WTC11 (cell line): Measurements from ENCODE around the gene JMJD4. TPM values are rescaled to one million over a fixed set of nuclear protein-coding genes. Genes with fewer than 3 reads are reported as not detected.

Source experiments
- ATAC-seq: fragments of 200-7000 bp; cut with Tn5 transposase; 2 replicates; pipeline ENCODE4 v1.10.0; 2021; ENCODE audit warnings: mild to moderate bottlenecking, moderate library complexity
- CTCF ChIA-PET: fragments of 300-600 bp; sonication (Branson Sonifier 250); formaldehyde crosslinking; loops from one replicate; lab custom pipeline; 2021; ENCODE audit warnings: antibody characterized with exemption; lab: Charles Lee
- POLR2A ChIA-PET: fragments of 350-600 bp; sonication (Branson Sonifier 250); formaldehyde crosslinking; loops from one replicate; lab custom pipeline; 2021; ENCODE audit warnings: antibody characterized with exemption; lab: Charles Lee
- DNase-seq: peaks from one replicate; pipeline ENCODE4 v3.0.0; 2021; ENCODE audit warnings: low spot score
- H3K27ac Mint-ChIP-seq: 2 replicates; pipeline ENCODE4 v1.8.0; 2021; ENCODE audit warnings: mixed read lengths
- H3K27me3 Mint-ChIP-seq: 2 replicates; pipeline ENCODE4 v1.8.0; 2021; ENCODE audit warnings: low read depth, mild to moderate bottlenecking, moderate library complexity, mixed read lengths
- H3K36me3 Mint-ChIP-seq: 2 replicates; pipeline ENCODE4 v1.8.0; 2021; ENCODE audit warnings: mixed read lengths
- H3K4me1 Mint-ChIP-seq: 2 replicates; pipeline ENCODE4 v1.8.0; 2022; ENCODE audit warnings: mixed read lengths
- H3K4me3 Mint-ChIP-seq: 2 replicates; pipeline ENCODE4 v1.8.0; 2021; ENCODE audit warnings: mild to moderate bottlenecking, moderate library complexity, mixed read lengths
- H3K9me3 Mint-ChIP-seq: 2 replicates; pipeline ENCODE4 v1.8.0; 2021; ENCODE audit warnings: mixed read lengths
- ATF1 ChIP-seq: sonication (generic); formaldehyde crosslinking; IDR thresholded peaks from 2 replicates; pipeline ENCODE4 v1.8.1; 2023; ENCODE audit warnings: mild to moderate bottlenecking, moderate library complexity, missing genetic modification reagents
- ELF4 ChIP-seq: sonication (generic); formaldehyde crosslinking; IDR thresholded peaks from 2 replicates; pipeline ENCODE4 v1.8.1; 2022; ENCODE audit warnings: low read depth, mild to moderate bottlenecking, moderate library complexity, missing genetic modification reagents
- ETV6 ChIP-seq: sonication (generic); formaldehyde crosslinking; IDR thresholded peaks from 2 replicates; pipeline ENCODE4 v1.8.1; 2022; ENCODE audit warnings: mild to moderate bottlenecking, missing genetic modification reagents
- IRF2 ChIP-seq: sonication (generic); formaldehyde crosslinking; IDR thresholded peaks from 2 replicates; pipeline ENCODE4 v1.8.0; 2022; ENCODE audit warnings: low read depth, missing genetic modification reagents, borderline replicate concordance
- NFE2L1 ChIP-seq: sonication (generic); formaldehyde crosslinking; IDR thresholded peaks from 2 replicates; pipeline ENCODE4 v1.8.1; 2023; ENCODE audit warnings: missing genetic modification reagents
- NR3C1 ChIP-seq: sonication (generic); formaldehyde crosslinking; conservative IDR thresholded peaks from 2 replicates; pipeline ENCODE4 v1.8.1; 2023; ENCODE audit warnings: low read depth, mild to moderate bottlenecking, missing genetic modification reagents
- SMAD4 ChIP-seq: sonication (generic); formaldehyde crosslinking; IDR thresholded peaks from 2 replicates; pipeline ENCODE4 v1.8.0; 2022; ENCODE audit warnings: mild to moderate bottlenecking, missing genetic modification reagents
- SP1 ChIP-seq: sonication (generic); formaldehyde crosslinking; conservative IDR thresholded peaks from 2 replicates; pipeline ENCODE4 v1.8.1; 2022; ENCODE audit warnings: missing genetic modification reagents
- TP53 ChIP-seq: sonication (generic); formaldehyde crosslinking; IDR thresholded peaks from 2 replicates; pipeline ENCODE4 v1.8.1; 2023; ENCODE audit warnings: mild to moderate bottlenecking, missing genetic modification reagents
- ZNF396 ChIP-seq: fragments of 250-450 bp; sonication (Bioruptor Pico); IDR thresholded peaks from 2 replicates; pipeline ENCODE4 v1.8.0; 2021; ENCODE audit warnings: mild to moderate bottlenecking, moderate library complexity, borderline replicate concordance
- total RNA-seq: library from RNA; stranded (reverse); gene quantifications from 3 replicates; pipeline ENCODE4 v1.2.3, GENCODE V29; 2021
- TF ChIP-seq, protein P1 (sequence below): sonication (generic); formaldehyde crosslinking; IDR thresholded peaks from 2 replicates; pipeline ENCODE4 v1.8.0; 2022; ENCODE audit warnings: mild to moderate bottlenecking, missing genetic modification reagents
- TF ChIP-seq, protein P2 (sequence below): sonication (generic); formaldehyde crosslinking; IDR thresholded peaks from 2 replicates; pipeline ENCODE4 v1.8.1; 2023; ENCODE audit warnings: mild to moderate bottlenecking, missing genetic modification reagents, moderate library complexity
- TF ChIP-seq, protein P3 (sequence below): sonication (generic); formaldehyde crosslinking; conservative IDR thresholded peaks from 2 replicates; pipeline ENCODE4 v1.8.1; 2022; ENCODE audit warnings: mild to moderate bottlenecking, missing genetic modification reagents
- TF ChIP-seq, protein P4 (sequence below): sonication (generic); formaldehyde crosslinking; IDR thresholded peaks from 2 replicates; pipeline ENCODE4 v1.8.0; 2023; ENCODE audit warnings: missing genetic modification reagents
- TF ChIP-seq, protein P5 (sequence below): sonication (generic); formaldehyde crosslinking; IDR thresholded peaks from 2 replicates; pipeline ENCODE4 v1.8.1; 2023; ENCODE audit warnings: mild to moderate bottlenecking, missing genetic modification reagents
- TF ChIP-seq, protein P6 (sequence below): sonication (generic); formaldehyde crosslinking; IDR thresholded peaks from 2 replicates; pipeline ENCODE4 v1.8.1; 2022; ENCODE audit warnings: mild to moderate bottlenecking, missing genetic modification reagents, moderate library complexity, borderline replicate concordance
- TF ChIP-seq, protein P7 (sequence below): sonication (generic); formaldehyde crosslinking; IDR thresholded peaks from 2 replicates; pipeline ENCODE4 v1.8.1; 2023; ENCODE audit warnings: mild to moderate bottlenecking, missing genetic modification reagents, borderline replicate concordance
- TF ChIP-seq, protein P8 (sequence below): fragments of 250-450 bp; sonication (Bioruptor Pico); conservative IDR thresholded peaks from 2 replicates; pipeline ENCODE4 v1.9.0; 2021; ENCODE audit warnings: mild to moderate bottlenecking

JMJD4 gene
- total RNA-seq, 1 experiment from 2014 or later, result 13.7 TPM

DNA sequence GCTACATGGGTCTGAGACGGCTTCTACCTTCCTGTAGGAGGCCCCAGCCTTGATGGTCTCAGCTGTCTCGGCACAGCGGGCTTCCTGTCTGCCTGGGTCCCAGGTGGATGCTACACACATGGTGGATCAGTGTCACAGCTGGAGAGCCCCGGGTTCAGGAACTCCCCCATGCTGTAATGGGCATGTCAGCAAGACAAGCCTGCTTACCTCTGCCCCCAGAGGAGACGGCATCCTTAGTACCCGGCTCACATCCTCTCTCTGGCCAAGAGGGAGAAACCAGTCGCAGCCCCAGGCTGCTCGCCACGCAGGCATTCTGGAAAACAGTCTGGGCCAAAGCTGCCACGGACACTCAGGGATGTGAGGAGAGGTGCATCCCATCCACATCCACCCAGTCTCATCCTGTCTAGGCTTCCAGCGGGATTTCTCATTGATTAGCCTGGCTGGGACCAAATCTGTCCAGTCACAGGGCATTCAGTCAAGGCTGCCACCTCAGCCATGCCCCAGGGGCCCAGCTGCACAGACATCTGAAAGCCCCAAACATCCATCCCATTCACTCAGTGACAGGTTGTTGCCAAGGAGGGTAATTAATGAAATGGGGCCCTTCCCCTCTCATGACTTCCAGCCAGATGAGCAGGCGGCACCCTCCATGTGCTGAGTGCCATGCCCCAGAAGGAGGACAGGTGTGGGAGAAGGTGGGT, 10.6 kb upstream of the JMJD4 start:
- Mint-ChIP-seq H3K27me3 (no peaks in the 10 kb centered on the region), H3K9me3 (no peaks in the 10 kb centered on the region), H3K4me1 (peaks cover 3% of the 10 kb centered on the region; the same call in 1 of the 2 replicates), H3K4me3 (no peak overlapping the region), H3K27ac (no peak overlapping the region), H3K36me3 (peaks cover 7% of the 10 kb centered on the region; the same call in 1 of the 2 replicates)
- ChIA-PET POLR2A (no interaction called here), CTCF (interaction anchor here (0.6 kb wide), 1 partner anchor 156 kb away, joined by 3 read pairs; no protein-coding TSS in a partner anchor)
- ATAC-seq (no peak), DNase-seq (no peak)
- TF ChIP-seq, protein P1, sequence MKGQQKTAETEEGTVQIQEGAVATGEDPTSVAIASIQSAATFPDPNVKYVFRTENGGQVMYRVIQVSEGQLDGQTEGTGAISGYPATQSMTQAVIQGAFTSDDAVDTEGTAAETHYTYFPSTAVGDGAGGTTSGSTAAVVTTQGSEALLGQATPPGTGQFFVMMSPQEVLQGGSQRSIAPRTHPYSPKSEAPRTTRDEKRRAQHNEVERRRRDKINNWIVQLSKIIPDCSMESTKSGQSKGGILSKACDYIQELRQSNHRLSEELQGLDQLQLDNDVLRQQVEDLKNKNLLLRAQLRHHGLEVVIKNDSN (CRISPR knock-in tag), result no peak
- TF ChIP-seq ZNF396 (CRISPR knock-in tag), result no peak
- TF ChIP-seq NR3C1 (CRISPR knock-in tag), result no peak
- no peak for TF ChIP-seq SMAD4 (CRISPR knock-in tag)
- TF ChIP-seq, protein P2, sequence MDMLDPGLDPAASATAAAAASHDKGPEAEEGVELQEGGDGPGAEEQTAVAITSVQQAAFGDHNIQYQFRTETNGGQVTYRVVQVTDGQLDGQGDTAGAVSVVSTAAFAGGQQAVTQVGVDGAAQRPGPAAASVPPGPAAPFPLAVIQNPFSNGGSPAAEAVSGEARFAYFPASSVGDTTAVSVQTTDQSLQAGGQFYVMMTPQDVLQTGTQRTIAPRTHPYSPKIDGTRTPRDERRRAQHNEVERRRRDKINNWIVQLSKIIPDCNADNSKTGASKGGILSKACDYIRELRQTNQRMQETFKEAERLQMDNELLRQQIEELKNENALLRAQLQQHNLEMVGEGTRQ (CRISPR knock-in tag), result no peak
- TF ChIP-seq SP1 (CRISPR knock-in tag), result no peak
- no peak for TF ChIP-seq ELF4 (CRISPR knock-in tag)
- no peak for TF ChIP-seq TP53 (CRISPR knock-in tag)
- TF ChIP-seq, protein P3, sequence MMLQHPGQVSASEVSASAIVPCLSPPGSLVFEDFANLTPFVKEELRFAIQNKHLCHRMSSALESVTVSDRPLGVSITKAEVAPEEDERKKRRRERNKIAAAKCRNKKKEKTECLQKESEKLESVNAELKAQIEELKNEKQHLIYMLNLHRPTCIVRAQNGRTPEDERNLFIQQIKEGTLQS (CRISPR knock-in tag), result no peak
- TF ChIP-seq ETV6 (CRISPR knock-in tag), result no peak
- TF ChIP-seq, protein P4, sequence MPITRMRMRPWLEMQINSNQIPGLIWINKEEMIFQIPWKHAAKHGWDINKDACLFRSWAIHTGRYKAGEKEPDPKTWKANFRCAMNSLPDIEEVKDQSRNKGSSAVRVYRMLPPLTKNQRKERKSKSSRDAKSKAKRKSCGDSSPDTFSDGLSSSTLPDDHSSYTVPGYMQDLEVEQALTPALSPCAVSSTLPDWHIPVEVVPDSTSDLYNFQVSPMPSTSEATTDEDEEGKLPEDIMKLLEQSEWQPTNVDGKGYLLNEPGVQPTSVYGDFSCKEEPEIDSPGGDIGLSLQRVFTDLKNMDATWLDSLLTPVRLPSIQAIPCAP (CRISPR knock-in tag), result no peak
- TF ChIP-seq, protein P5, sequence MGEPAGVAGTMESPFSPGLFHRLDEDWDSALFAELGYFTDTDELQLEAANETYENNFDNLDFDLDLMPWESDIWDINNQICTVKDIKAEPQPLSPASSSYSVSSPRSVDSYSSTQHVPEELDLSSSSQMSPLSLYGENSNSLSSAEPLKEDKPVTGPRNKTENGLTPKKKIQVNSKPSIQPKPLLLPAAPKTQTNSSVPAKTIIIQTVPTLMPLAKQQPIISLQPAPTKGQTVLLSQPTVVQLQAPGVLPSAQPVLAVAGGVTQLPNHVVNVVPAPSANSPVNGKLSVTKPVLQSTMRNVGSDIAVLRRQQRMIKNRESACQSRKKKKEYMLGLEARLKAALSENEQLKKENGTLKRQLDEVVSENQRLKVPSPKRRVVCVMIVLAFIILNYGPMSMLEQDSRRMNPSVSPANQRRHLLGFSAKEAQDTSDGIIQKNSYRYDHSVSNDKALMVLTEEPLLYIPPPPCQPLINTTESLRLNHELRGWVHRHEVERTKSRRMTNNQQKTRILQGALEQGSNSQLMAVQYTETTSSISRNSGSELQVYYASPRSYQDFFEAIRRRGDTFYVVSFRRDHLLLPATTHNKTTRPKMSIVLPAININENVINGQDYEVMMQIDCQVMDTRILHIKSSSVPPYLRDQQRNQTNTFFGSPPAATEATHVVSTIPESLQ (CRISPR knock-in tag), result no peak
- TF ChIP-seq, all 79 proteins: peak for 0

DNA sequence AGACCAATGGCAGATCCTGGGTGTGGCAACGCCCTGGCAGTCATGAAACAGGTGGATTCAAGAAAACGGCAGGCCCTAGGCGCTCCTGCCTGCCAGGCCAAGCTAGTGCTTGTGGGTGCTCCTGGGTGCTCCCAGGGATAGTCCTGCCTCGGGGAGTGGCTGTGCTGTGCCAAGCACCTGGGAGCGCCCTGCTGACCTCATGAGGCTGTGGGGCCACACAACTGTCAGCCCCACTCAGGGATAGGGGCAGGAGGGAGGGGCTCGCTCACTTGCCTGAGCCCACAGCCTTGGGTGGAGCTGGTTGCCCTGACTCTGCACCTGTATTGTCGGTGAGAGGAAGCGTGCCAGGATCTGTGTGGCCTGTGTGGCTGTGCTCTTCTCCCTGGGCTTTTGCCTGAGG, 9.6 kb upstream of the JMJD4 start:
- Mint-ChIP-seq H3K4me3 (no peak overlapping the region), H3K36me3 (peaks cover 7% of the 10 kb centered on the region; the same call in 1 of the 2 replicates), H3K9me3 (no peaks in the 10 kb centered on the region), H3K4me1 (peaks cover 12% of the 10 kb centered on the region), H3K27me3 (no peaks in the 10 kb centered on the region), H3K27ac (peak overlapping the region; percentile 72; the same call in 1 of the 2 replicates)
- DNase-seq (no peak), ATAC-seq (no peak)
- CTCF ChIA-PET, result interaction anchor here (0.6 to 3.2 kb wide), 3 partner anchors 14 to 209 kb away, joined by 4 to 13 read pairs (median 4); no protein-coding TSS in a partner anchor
- POLR2A ChIA-PET, result interaction anchor here (0.6 kb wide), 1 partner anchor 1818 kb away, joined by 3 read pairs; no protein-coding TSS in a partner anchor
- TF ChIP-seq, protein P6, sequence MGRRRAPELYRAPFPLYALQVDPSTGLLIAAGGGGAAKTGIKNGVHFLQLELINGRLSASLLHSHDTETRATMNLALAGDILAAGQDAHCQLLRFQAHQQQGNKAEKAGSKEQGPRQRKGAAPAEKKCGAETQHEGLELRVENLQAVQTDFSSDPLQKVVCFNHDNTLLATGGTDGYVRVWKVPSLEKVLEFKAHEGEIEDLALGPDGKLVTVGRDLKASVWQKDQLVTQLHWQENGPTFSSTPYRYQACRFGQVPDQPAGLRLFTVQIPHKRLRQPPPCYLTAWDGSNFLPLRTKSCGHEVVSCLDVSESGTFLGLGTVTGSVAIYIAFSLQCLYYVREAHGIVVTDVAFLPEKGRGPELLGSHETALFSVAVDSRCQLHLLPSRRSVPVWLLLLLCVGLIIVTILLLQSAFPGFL (CRISPR knock-in tag), result no peak
- TF ChIP-seq ZNF396 (CRISPR knock-in tag) (no peak), ATF1 (CRISPR knock-in tag) (no peak), NFE2L1 (CRISPR knock-in tag) (no peak), IRF2 (CRISPR knock-in tag) (no peak)
- TF ChIP-seq, protein P7, sequence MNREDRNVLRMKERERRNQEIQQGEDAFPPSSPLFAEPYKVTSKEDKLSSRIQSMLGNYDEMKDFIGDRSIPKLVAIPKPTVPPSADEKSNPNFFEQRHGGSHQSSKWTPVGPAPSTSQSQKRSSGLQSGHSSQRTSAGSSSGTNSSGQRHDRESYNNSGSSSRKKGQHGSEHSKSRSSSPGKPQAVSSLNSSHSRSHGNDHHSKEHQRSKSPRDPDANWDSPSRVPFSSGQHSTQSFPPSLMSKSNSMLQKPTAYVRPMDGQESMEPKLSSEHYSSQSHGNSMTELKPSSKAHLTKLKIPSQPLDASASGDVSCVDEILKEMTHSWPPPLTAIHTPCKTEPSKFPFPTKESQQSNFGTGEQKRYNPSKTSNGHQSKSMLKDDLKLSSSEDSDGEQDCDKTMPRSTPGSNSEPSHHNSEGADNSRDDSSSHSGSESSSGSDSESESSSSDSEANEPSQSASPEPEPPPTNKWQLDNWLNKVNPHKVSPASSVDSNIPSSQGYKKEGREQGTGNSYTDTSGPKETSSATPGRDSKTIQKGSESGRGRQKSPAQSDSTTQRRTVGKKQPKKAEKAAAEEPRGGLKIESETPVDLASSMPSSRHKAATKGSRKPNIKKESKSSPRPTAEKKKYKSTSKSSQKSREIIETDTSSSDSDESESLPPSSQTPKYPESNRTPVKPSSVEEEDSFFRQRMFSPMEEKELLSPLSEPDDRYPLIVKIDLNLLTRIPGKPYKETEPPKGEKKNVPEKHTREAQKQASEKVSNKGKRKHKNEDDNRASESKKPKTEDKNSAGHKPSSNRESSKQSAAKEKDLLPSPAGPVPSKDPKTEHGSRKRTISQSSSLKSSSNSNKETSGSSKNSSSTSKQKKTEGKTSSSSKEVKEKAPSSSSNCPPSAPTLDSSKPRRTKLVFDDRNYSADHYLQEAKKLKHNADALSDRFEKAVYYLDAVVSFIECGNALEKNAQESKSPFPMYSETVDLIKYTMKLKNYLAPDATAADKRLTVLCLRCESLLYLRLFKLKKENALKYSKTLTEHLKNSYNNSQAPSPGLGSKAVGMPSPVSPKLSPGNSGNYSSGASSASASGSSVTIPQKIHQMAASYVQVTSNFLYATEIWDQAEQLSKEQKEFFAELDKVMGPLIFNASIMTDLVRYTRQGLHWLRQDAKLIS (CRISPR knock-in tag), result no peak
- TF ChIP-seq, protein P5 (CRISPR knock-in tag), result no peak
- TF ChIP-seq, protein P8, sequence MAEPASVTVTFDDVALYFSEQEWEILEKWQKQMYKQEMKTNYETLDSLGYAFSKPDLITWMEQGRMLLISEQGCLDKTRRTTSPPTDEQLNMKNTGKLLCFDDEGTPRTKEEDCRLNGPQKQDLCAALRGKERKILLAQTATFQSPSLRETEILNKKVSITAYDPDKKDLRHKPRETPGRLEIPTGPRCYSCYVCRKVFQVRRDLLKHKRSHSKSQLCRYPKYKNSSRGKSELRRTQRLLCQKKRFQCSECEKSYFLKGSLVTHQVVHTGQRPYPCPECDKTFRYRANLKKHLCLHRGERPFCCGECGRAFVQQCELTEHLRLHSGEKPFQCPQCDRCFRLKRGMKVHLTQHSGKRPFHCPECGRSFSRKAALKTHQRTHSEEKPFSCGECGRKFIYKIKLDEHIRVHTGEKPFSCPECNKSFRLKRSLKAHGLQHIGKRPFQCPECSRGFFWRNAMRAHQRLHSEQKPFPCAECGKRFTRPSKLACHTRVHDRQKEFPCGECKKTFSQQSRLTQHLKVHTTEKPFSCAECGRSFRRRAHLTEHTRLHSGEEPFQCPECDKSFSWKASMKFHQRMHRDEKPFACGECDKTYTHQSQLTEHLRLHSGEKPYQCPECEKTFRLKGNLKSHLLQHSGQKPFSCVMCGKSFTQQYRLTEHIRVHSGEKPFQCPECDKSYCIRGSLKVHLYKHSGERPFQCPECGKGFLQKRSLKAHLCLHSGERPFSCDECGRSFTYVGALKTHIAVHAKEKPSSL (CRISPR knock-in tag), result no peak
